ENCODE results near the gene ASB5.
A peak's percentile ranks its signal among the peaks of the same experiment; 100 is the strongest.
"Not testable (repeated sequence)": the region's sequence is repeated elsewhere in the genome, so short reads cannot be mapped to it uniquely, and the experiment has no call there.

ASB5 gene

GRCh38 chr4:176217510-176217909, 51.5 kb downstream of the ASB5 start:
- DNase-seq = no peak

- DNase-seq = not testable (repeated sequence)
Measured at GRCh38 chr4:176212351-176212750, 56.7 kb downstream of the ASB5 start.

- DNase-seq = no peak
Measured at GRCh38 chr4:176210579-176211296, 58.3 kb downstream of the ASB5 start.

GRCh38 chr4:176210101-176210500, 58.9 kb downstream of the ASB5 start:
- no peak for DNase-seq

GRCh38 chr4:176209535-176209934, 59.5 kb downstream of the ASB5 start:
- DNase-seq = no peak

- no peak for DNase-seq
Measured at GRCh38 chr4:176207839-176208238, 61.2 kb downstream of the ASB5 start.

GRCh38 chr4:176205299-176205698, 63.7 kb downstream of the ASB5 start:
- no peak for DNase-seq

GRCh38 chr4:176198316-176198903, 70.6 kb downstream of the ASB5 start:
- no peak for DNase-seq

- DNase-seq = peak; percentile 94
Measured at GRCh38 chr4:176195184-176195978, 73.6 kb downstream of the ASB5 start, which contains the start of gene SPATA4. Gene SPATA4 (minus strand): TSS chr4:176195585. CDS start chr4:176195562, 23 bp downstream.

- peak; percentile 74 for DNase-seq
Measured at GRCh38 chr4:176193938-176194337, 75.1 kb downstream of the ASB5 start.

- peak; percentile 60 for DNase-seq
Measured at GRCh38 chr4:176193126-176193525, 75.9 kb downstream of the ASB5 start.

GRCh38 chr4:176191974-176192373, 77.0 kb downstream of the ASB5 start:
- DNase-seq = peak; percentile 74

GRCh38 chr4:176189891-176190795, 78.9 kb downstream of the ASB5 start:
- peak; percentile 44 for DNase-seq

- DNase-seq = no peak
Measured at GRCh38 chr4:176188654-176189053, 80.4 kb downstream of the ASB5 start.

GRCh38 chr4:176187624-176188023, 81.4 kb downstream of the ASB5 start:
- no peak for DNase-seq

- no peak for DNase-seq
Measured at GRCh38 chr4:176186671-176187395, 82.2 kb downstream of the ASB5 start.

GRCh38 chr4:176186067-176186466, 83.0 kb downstream of the ASB5 start:
- DNase-seq = no peak

- peak; percentile 89 for DNase-seq
Measured at GRCh38 chr4:176185051-176185450, 84.0 kb downstream of the ASB5 start.
